Stimulated activated CD8-positive, alpha-beta memory T cell treated with anti-CD3 and anti-CD28 coated beads, Interleukin-12 subunit alpha, Interleukin-12 subunit beta, amount 100 ng/mL, for 24 hours (primary cell): Measurements from ENCODE around the gene ZNF837.

Experiments
- DNase-seq: peaks from one replicate; pipeline ENCODE4 v3.0.0-alpha.2; 2020; ENCODE audit errors: extremely low read depth

The ZNF837 gene

DNA sequence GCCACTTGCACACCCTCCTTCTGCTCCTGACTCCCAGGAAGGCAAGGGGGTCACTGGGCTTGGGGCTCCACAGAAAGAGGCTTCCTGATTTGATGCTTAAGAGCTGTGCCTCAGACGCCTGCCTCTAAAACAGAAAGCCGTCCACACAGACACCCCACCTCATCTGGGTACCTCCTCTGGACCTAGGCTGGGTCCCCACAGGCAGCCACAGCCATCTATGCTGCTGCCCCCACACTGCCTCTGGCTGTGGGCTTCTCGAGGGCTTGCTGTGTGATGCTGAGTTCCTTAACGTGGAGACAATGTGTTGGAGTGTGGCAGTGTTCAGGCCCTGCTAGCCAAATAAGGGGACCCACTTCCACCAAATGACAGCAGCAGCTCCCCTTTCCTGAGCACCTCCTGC lies 62.5 kb downstream of the ZNF837 start:
- no peak for DNase-seq
